Sciatic nerve (tissue), 2 donors: Measurements from ENCODE around the gene NFX1. TPM values are rescaled to one million over a fixed set of nuclear protein-coding genes. Genes with fewer than 3 reads are reported as not detected.
"Not testable (repeated sequence)": the region's sequence is repeated elsewhere in the genome, so short reads cannot be mapped to it uniquely, and the experiment has no call there.

Source experiments
- ATAC-seq: fragments of 200-7000 bp; cut with Tn5 transposase; one replicate; pipeline ENCODE4 v1.9.1; 2020; ENCODE audit warnings: mild to moderate bottlenecking, moderate library complexity
- DNase-seq: peaks from one replicate; pipeline ENCODE4 v3.0.0-alpha.2; 2020; ENCODE audit warnings: low spot score
- intact Hi-C: fragments of 100-400 bp; cut with DNase I; formaldehyde crosslinking; loops from one replicate; pipeline ENCODE4 v1.14.2; 2022
- total RNA-seq: library from RNA; stranded (reverse); fragmentation: NEBNext Ultra II Directional; extraction: Animal tissue kit (Norgen Biotek cat#: 25700); gene quantifications from one replicate; pipeline ENCODE4 v1.2.1, GENCODE V29; 2021
- donor health status: DM: no; HTN: no; CAD: no.
- donor health status: DM: no; HTN: no; CAD: no.

The NFX1 gene
- total RNA-seq, 1 donor from 2014 or later: 45.8 TPM

GRCh38 chr9:33344145-33344544 lies 53.8 kb downstream of the NFX1 start:
- no peak for DNase-seq
- ATAC-seq: no peak
- intact Hi-C loops: no loop called here

GRCh38 chr9:33346564-33346963 lies 56.2 kb downstream of the NFX1 start:
- intact Hi-C loops: no loop called here
- ATAC-seq: no peak
- DNase-seq: no peak

DNA sequence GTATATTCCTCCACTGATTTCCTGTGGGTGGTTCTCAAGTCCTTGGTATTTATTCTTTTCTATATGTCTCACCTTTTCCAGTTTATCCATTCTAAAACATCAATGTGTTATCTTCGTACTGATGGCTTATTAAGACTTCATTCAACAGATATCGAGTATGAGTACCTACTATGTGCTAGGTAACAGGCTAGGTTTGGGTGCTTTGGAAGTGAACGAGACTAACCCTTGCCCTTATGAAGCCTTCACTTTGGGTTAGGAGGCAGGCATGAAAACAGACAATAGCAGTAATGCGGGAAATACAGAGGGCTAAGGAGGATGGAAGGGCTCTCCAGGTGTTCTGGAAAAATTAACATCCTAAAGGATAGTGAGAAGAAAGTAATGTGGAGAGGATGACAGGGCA lies 58.7 kb downstream of the NFX1 start:
- intact Hi-C loops: no loop called here
- no peak for DNase-seq
- no peak for ATAC-seq

GRCh38 chr9:33349743-33350142 lies 59.4 kb downstream of the NFX1 start:
- intact Hi-C loops: no loop called here
- DNase-seq (no peak), ATAC-seq (no peak)

GRCh38 chr9:33350310-33350709 lies 60.0 kb downstream of the NFX1 start:
- DNase-seq (no peak), ATAC-seq (peak; percentile 59)
- intact Hi-C loops: no loop called here

- DNase-seq: no peak
- no peak for ATAC-seq
- intact Hi-C loops: no loop called here
These were observed 61.2 kb downstream of the NFX1 start for GRCh38 chr9:33351547-33351946.

- no peak for ATAC-seq
- DNase-seq: no peak
- intact Hi-C loops: no loop called here
These were observed 64.4 kb downstream of the NFX1 start for GRCh38 chr9:33354651-33355211.

- ATAC-seq (no peak), DNase-seq (no peak)
- intact Hi-C loops: no loop called here
These were observed 65.6 kb downstream of the NFX1 start for GRCh38 chr9:33355933-33356332.

GRCh38 chr9:33358641-33359040 lies 68.3 kb downstream of the NFX1 start:
- DNase-seq, ATAC-seq, intact Hi-C loops: not testable (repeated sequence)

- no peak for ATAC-seq
- intact Hi-C loops: no loop called here
- DNase-seq: no peak
These were observed 73.8 kb downstream of the NFX1 start for GRCh38 chr9:33364127-33364526.

DNA sequence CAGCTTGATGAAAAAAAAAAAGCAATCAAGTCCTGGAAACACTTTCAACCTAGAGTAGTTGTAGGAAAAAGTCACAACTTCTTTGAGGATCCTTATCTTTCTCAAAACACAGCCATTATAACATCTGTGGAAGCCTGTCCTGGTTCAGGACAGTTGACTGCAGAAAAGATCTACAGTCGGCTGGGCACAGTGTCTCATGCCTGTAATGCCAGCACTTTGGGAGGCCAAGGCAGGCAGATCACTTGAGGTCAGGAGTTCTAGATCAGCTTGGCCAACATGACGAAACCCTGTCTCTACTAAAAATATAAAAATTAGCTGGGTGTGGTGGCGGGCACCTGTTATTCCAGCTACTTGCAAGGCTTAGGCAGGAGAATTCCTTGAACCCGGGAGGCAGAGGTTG lies 74.5 kb downstream of the NFX1 start:
- ATAC-seq, DNase-seq, intact Hi-C loops: not testable (repeated sequence)

GRCh38 chr9:33366979-33367480 lies 76.7 kb downstream of the NFX1 start:
- no peak for DNase-seq
- intact Hi-C loops: no loop called here

DNA sequence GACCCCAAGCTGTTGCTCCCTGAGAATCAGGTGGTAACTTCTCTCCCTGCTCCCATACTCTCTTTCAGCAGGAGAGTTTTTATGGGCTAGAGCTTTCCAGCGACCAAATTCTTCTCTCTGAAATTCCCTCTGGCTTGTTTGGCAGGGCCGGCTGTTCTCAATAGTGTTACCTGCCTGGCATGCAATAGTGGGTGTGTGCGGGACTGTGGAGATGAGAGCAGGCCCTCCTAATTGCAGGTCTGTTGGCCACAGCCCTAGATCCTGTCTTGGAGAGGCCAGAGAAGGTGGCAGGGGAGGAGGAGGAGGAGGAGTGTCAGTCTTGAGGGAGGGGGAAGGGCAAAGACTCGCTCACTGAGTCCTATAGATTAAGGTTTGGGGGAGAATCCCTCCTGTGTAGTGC lies 82.6 kb downstream of the NFX1 start:
- no peak for ATAC-seq
- intact Hi-C loops: no loop called here
- DNase-seq: no peak

More at GRCh38 chr9:33366979-33367480, 76.7 kb downstream of the NFX1 start:
- ATAC-seq: no peak

DNA sequence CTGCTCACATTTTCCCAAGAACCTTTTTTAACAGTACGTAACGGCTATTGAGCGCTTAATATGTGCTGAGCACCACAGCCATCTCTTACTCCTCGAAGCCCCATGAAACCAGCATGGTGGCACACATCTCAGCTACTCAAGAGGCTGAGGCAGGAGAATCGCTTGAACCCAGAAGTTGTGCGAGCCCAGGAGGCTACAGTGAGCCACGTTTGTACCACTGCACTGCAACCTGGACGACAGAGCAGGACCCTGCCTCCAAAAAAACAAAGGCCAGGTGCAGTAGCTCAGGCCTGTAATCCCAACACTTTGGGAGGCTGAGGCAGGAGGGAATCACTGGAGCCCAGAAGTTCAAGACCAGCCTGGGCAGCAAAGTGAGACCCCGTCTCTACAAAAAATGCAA lies 83.9 kb downstream of the NFX1 start:
- no peak for ATAC-seq
- intact Hi-C loops: no loop called here
- DNase-seq: peak; percentile 23

GRCh38 chr9:33374634-33375237 lies 84.4 kb downstream of the NFX1 start:
- ATAC-seq: peak; percentile 91
- intact Hi-C loops: no loop called here
- peak; percentile 83 for DNase-seq

- peak; percentile 58 for DNase-seq
- peak; percentile 57 for ATAC-seq
- intact Hi-C loops: no loop called here
These were observed 85.0 kb downstream of the NFX1 start for GRCh38 chr9:33375238-33375840.

DNA sequence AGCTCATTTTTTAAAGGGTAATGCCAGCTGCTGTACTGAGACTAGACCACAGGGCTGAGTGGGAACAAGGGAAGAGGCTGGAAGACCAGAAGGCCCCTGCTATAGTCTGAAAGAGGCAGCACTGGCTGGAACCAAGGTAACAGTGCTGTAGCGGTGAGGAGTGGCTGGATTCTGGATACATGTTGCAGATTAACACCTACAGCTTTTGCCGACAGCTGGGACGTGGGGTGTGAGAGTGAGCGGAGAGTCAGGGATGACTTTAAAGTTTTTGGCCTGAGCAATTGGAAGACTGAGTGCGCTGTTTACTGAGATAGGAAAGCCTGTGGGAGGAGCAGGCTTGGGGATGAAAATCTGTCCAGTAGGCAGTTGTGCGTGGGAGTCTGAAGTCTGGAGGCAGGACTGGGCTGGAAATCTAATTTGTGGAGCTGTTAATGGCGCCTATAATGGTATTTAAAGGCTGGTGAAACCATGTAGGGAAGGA lies 85.6 kb downstream of the NFX1 start:
- peak; percentile 39 for DNase-seq
- ATAC-seq: no peak
- intact Hi-C loops: no loop called here

- intact Hi-C loops: no loop called here
- ATAC-seq: no peak
- peak; percentile 37 for DNase-seq
These were observed 86.9 kb downstream of the NFX1 start for GRCh38 chr9:33377089-33377715.

DNA sequence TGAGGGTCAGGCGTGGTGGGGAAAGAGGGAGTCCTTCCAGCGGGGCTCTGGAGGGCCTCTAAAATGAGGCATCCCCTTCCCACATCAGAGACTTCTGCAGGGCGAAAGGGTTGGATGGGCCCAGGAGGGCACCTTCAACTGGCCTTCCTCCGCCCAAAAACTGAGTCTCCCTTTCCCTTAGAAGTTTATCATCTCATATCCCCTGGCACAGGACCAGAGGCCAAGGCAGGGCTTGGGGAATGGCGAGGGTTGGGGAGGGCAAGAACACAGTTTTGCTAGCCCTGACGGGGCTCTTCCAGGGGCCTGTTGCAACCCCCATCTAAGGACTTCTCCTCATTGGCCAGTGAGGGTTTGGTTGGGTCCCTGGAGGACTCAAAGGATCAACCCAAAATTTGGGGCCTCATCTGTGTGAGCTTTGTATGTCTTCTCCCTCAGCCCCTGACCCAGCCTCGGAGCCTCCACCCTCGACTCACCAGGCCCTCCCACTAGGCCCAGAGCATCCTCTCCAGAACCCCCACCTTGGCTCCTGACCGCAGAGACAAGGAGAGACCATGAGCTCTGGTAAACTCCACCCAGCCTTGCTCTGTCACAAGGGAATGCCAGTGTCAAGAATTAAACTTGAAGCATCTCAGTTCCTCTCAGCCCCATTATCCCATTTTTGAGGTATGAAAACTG lies 87.9 kb downstream of the NFX1 start:
- ATAC-seq: no peak
- DNase-seq: peak; percentile 44
- intact Hi-C loops: no loop called here
